HFFc6 (cell line): ENCODE results near the gene PHC2. TPM values are rescaled to one million over a fixed set of nuclear protein-coding genes. Genes with fewer than 3 reads are reported as not detected.

Source experiments
- DNase-seq: peaks from one replicate; pipeline ENCODE4 v3.0.0-alpha.2; 2018
- H3K27ac Mint-ChIP-seq: 2 replicates; pipeline ENCODE4 v1.8.0; 2020; ENCODE audit warnings: mild to moderate bottlenecking, mixed read lengths
- H3K27me3 Mint-ChIP-seq: 2 replicates; pipeline ENCODE4 v1.8.0; 2021; ENCODE audit warnings: mild to moderate bottlenecking, moderate library complexity, mixed read lengths; ENCODE audit not compliant: insufficient read depth
- H3K36me3 Mint-ChIP-seq: 2 replicates; pipeline ENCODE4 v1.8.0; 2021; ENCODE audit warnings: low read depth, mixed read lengths
- H3K4me1 Mint-ChIP-seq: 2 replicates; pipeline ENCODE4 v1.8.0; 2020; ENCODE audit warnings: low read depth, mixed read lengths
- H3K4me3 Mint-ChIP-seq: 2 replicates; pipeline ENCODE4 v1.8.0; 2020; ENCODE audit warnings: mild to moderate bottlenecking, moderate library complexity, mixed read lengths
- H3K9me3 Mint-ChIP-seq: 2 replicates; pipeline ENCODE4 v1.8.0; 2020; ENCODE audit warnings: mild to moderate bottlenecking, mixed read lengths
- CTCF ChIP-seq: fragments of 200-600 bp; sonication (generic); IDR thresholded peaks from 2 replicates; pipeline ENCODE4 v1.5.0; 2021; ENCODE audit warnings: antibody characterized with exemption, mild to moderate bottlenecking
- total RNA-seq, 6 experiments: library from RNA; stranded (reverse); fragmentation: NEBNext Ultra II Directional; extraction: Animal tissue kit (Norgen Biotek cat#: 25700); gene quantifications; 2 replicates in 1 of 6; 3 replicates in 5 of 6; pipeline ENCODE4 v1.2.3, GENCODE V29; 2021

PHC2 gene
- total RNA-seq, 6 experiments from 2014 or later: 86.5 to 105 (median 99.6) TPM

- Mint-ChIP-seq H3K27ac (no peak overlapping the region), H3K9me3 (no peaks in the 10 kb centered on the region), H3K36me3 (no peaks in the 10 kb centered on the region), H3K27me3 (peaks cover 5% of the 10 kb centered on the region), H3K4me1 (peaks cover 52% of the 10 kb centered on the region), H3K4me3 (no peak overlapping the region)
- DNase-seq: no peak
- TF ChIP-seq CTCF: no peak
Measured at GRCh38 chr1:33468011-33468410, 37.1 kb upstream of the PHC2 start.

GRCh38 chr1:33466159-33466558 is 35.3 kb upstream of the PHC2 start:
- peaks cover 42% of the 10 kb centered on the region for H3K4me1 Mint-ChIP-seq
- no peak for DNase-seq

GRCh38 chr1:33465316-33465715 is 34.4 kb upstream of the PHC2 start:
- no peak overlapping the region for H3K27ac Mint-ChIP-seq
- no peak for DNase-seq
- no peaks in the 10 kb centered on the region for H3K9me3 Mint-ChIP-seq
- H3K4me3 Mint-ChIP-seq: no peak overlapping the region
- peaks cover 7% of the 10 kb centered on the region for H3K27me3 Mint-ChIP-seq
- no peak for TF ChIP-seq CTCF
- peaks cover 42% of the 10 kb centered on the region for H3K4me1 Mint-ChIP-seq
- no peaks in the 10 kb centered on the region for H3K36me3 Mint-ChIP-seq

More at GRCh38 chr1:33466159-33466558, 35.3 kb upstream of the PHC2 start:
- H3K4me3 Mint-ChIP-seq: no peak overlapping the region
- no peaks in the 10 kb centered on the region for H3K9me3 Mint-ChIP-seq
- peaks cover 7% of the 10 kb centered on the region for H3K27me3 Mint-ChIP-seq
- no peak for TF ChIP-seq CTCF
- no peak overlapping the region for H3K27ac Mint-ChIP-seq
- H3K36me3 Mint-ChIP-seq: no peaks in the 10 kb centered on the region

- no peak for TF ChIP-seq CTCF
- Mint-ChIP-seq H3K9me3 (no peaks in the 10 kb centered on the region), H3K4me3 (no peak overlapping the region), H3K27me3 (peaks cover 7% of the 10 kb centered on the region), H3K36me3 (no peaks in the 10 kb centered on the region), H3K27ac (no peak overlapping the region), H3K4me1 (peaks cover 42% of the 10 kb centered on the region)
- DNase-seq: no peak
Measured at GRCh38 chr1:33464552-33464951, 33.7 kb upstream of the PHC2 start.

- Mint-ChIP-seq H3K4me3 (no peak overlapping the region), H3K36me3 (no peaks in the 10 kb centered on the region), H3K9me3 (no peaks in the 10 kb centered on the region), H3K27ac (no peak overlapping the region), H3K27me3 (peaks cover 8% of the 10 kb centered on the region), H3K4me1 (peaks cover 50% of the 10 kb centered on the region)
- no peak for DNase-seq
- TF ChIP-seq CTCF: no peak
Measured at GRCh38 chr1:33462405-33463164, 31.7 kb upstream of the PHC2 start.
